GM12891 (cell line): Measurements from ENCODE around the gene INSIG1.

Experiments used
- POLR2A ChIP-seq: IDR thresholded peaks from 2 replicates; pipeline ENCODE4 v1.6.1; 2011; ENCODE audit warnings: low read depth, low read length, control low read depth
- TAF1 ChIP-seq: IDR thresholded peaks from 2 replicates; pipeline ENCODE4 v1.6.1; 2011; ENCODE audit warnings: low read depth, low read length, control low read depth

GRCh38 chr7:155255071-155255470 is 42.6 kb upstream of the INSIG1 start:
- TF ChIP-seq POLR2A (no peak), TAF1 (no peak)
